Trophoblast cell (in vitro differentiated cells and primary cell): ENCODE data around the gene ULBP1.
"Not testable (repeated sequence)": the region's sequence is repeated elsewhere in the genome, so short reads cannot be mapped to it uniquely, and the experiment has no call there.

Experiments used
- DNase-seq, 2 donors: peaks; one replicate each; pipeline ENCODE4 v3.0.0-alpha.2; 2016
- H2AFZ ChIP-seq: 2 replicates; pipeline ENCODE4 v1.6.1; 2013; ENCODE audit warnings: low read length, moderate library complexity, mild to moderate bottlenecking; ENCODE audit not compliant: insufficient read depth, poor library complexity
- H2AK5ac ChIP-seq: 2 replicates; pipeline ENCODE4 v1.6.1; 2013; ENCODE audit warnings: mild to moderate bottlenecking, low read length
- H2BK120ac ChIP-seq: 2 replicates; pipeline ENCODE4 v1.6.1; 2013; ENCODE audit warnings: low read length, mild to moderate bottlenecking, moderate library complexity; ENCODE audit not compliant: insufficient read depth, poor library complexity
- H2BK12ac ChIP-seq: 2 replicates; pipeline ENCODE4 v1.6.1; 2013; ENCODE audit warnings: mild to moderate bottlenecking, low read length, moderate library complexity
- H2BK5ac ChIP-seq: 2 replicates; pipeline ENCODE4 v1.6.1; 2013; ENCODE audit warnings: low read length, low read depth, moderate library complexity, mild to moderate bottlenecking; ENCODE audit not compliant: poor library complexity
- H3K14ac ChIP-seq: 2 replicates; pipeline ENCODE4 v1.6.1; 2013; ENCODE audit warnings: mild to moderate bottlenecking, low read length
- H3K18ac ChIP-seq: 2 replicates; pipeline ENCODE4 v1.6.1; 2013; ENCODE audit warnings: mild to moderate bottlenecking, low read length
- H3K23ac ChIP-seq: 2 replicates; pipeline ENCODE4 v1.6.1; 2013; ENCODE audit warnings: low read length
- H3K27ac ChIP-seq: 2 replicates; pipeline ENCODE4 v1.5.1; 2013; ENCODE audit warnings: low read depth, mild to moderate bottlenecking, inconsistent platforms, low read length, moderate library complexity
- H3K27me3 ChIP-seq: 2 replicates; pipeline ENCODE4 v1.6.1; 2013; ENCODE audit warnings: inconsistent platforms, mild to moderate bottlenecking, low read length, moderate library complexity; ENCODE audit not compliant: insufficient read depth
- H3K36me3 ChIP-seq, 2 experiments: 1 replicate in 1 of 2; 2 replicates in 1 of 2; pipeline ENCODE4 v1.6.1; 2013; ENCODE audit warnings: low read length in 2 of 2, mild to moderate bottlenecking in 2 of 2, moderate library complexity in 1 of 2; ENCODE audit not compliant: insufficient read depth in 2 of 2, control insufficient read depth in 1 of 2
- H3K4ac ChIP-seq: 2 replicates; pipeline ENCODE4 v1.6.1; 2013; ENCODE audit warnings: low read depth, mild to moderate bottlenecking, low read length, moderate library complexity
- H3K4me1 ChIP-seq, 2 experiments: 1 replicate in 1 of 2; 2 replicates in 1 of 2; pipeline ENCODE4 v1.6.1; 2013; ENCODE audit warnings: low read length in 2 of 2, mild to moderate bottlenecking in 2 of 2, moderate library complexity in 1 of 2; ENCODE audit not compliant: insufficient read depth in 2 of 2, control insufficient read depth in 1 of 2
- H3K4me2 ChIP-seq: 2 replicates; pipeline ENCODE4 v1.6.1; 2013; ENCODE audit warnings: inconsistent platforms, mild to moderate bottlenecking, low read length, moderate library complexity
- H3K4me3 ChIP-seq: 2 replicates; pipeline ENCODE4 v1.5.1; 2013; ENCODE audit warnings: mild to moderate bottlenecking, low read depth, low read length, inconsistent platforms
- H3K79me1 ChIP-seq: one replicate; pipeline ENCODE4 v1.6.1; 2013; ENCODE audit warnings: low read length
- H3K79me2 ChIP-seq: 2 replicates; pipeline ENCODE4 v1.6.1; 2013; ENCODE audit warnings: low read length, mild to moderate bottlenecking; ENCODE audit not compliant: control insufficient read depth, insufficient read depth, poor library complexity
- H3K9ac ChIP-seq: 2 replicates; pipeline ENCODE4 v1.6.1; 2013; ENCODE audit warnings: mild to moderate bottlenecking, low read length
- H3K9me3 ChIP-seq: 2 replicates; pipeline ENCODE4 v1.6.1; 2013; ENCODE audit warnings: low read depth, mild to moderate bottlenecking, control low read depth, inconsistent platforms, low read length; ENCODE audit not compliant: insufficient read depth
- H4K12ac ChIP-seq: 2 replicates; pipeline ENCODE4 v1.6.1; 2013; ENCODE audit warnings: low read depth, mild to moderate bottlenecking, low read length, moderate library complexity
- H4K8ac ChIP-seq: 2 replicates; pipeline ENCODE4 v1.6.1; 2013; ENCODE audit warnings: low read depth, mild to moderate bottlenecking, low read length, moderate library complexity
- H4K91ac ChIP-seq: one replicate; pipeline ENCODE4 v1.6.1; 2013; ENCODE audit warnings: low read depth, mild to moderate bottlenecking, low read length, moderate library complexity
- WGBS: extraction: QIAGEN DNeasy Blood & Tissue Kit; methylation state at CpG from one replicate; pipeline ENCODE4 v1.1.7; 2013; ENCODE audit warnings: missing lambda C conversion rate; ENCODE audit not compliant: insufficient read length, insufficient coverage; ENCODE audit errors: extremely low coverage; 5-methylcytosine and 5-hydroxymethylcytosine counted together

Gene ULBP1

DNA sequence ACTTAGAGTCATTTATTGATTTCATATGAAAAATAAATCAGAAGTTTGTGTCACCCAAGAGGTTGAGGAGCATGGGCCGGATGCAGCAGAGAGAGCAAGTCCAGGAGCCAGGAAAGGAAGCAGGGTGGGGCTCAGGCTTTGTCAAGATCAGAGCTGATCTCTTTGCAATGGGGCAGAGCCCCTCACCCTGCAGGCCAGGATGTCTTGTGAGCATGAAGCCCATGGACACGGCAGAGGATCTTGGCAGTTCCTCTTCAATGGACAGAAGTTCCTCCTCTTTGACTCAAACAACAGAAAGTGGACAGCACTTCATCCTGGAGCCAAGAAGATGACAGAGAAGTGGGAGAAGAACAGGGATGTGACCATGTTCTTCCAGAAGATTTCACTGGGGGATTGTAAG, 5.2 kb downstream of the ULBP1 start:
- not testable (repeated sequence) for H3K9ac ChIP-seq, H3K4me3 ChIP-seq, H2BK5ac ChIP-seq, H3K9me3 ChIP-seq, H3K4me2 ChIP-seq, H2AFZ ChIP-seq, H3K4ac ChIP-seq, H4K12ac ChIP-seq, H2BK120ac ChIP-seq, H3K79me2 ChIP-seq, H3K79me1 ChIP-seq, H2BK12ac ChIP-seq, H3K27ac ChIP-seq, H4K91ac ChIP-seq, H4K8ac ChIP-seq, H3K36me3 ChIP-seq, DNase-seq, H3K14ac ChIP-seq, H3K18ac ChIP-seq, H2AK5ac ChIP-seq, H3K23ac ChIP-seq
- no CpG with 5 or more reads among the region's 2 CpGs for WGBS
- Histone ChIP-seq H3K27me3 (peaks cover 32% of the 10 kb centered on the region), H3K4me1 (peaks cover 7 to 12% of the 10 kb centered on the region in 2 experiments)

DNA sequence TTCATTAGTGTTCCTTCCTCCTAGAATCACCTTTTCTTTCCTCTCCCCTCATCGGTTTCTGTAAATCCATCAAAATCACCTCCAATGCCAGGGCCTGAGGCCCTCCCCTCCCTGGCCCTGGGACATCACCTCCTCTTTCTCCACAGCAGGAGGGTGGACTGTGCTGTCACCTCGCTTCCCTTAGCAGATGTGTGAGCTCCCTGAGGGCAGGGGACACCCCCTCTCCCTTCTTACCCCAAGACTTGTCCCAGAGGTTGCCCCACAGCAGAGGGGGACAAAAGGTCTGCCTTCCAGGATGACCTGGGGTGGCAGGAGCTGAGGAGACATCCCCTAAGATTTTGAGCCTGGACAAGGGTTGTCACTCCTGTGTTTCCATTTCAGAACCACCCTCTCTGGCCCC, 5.9 kb downstream of the ULBP1 start:
- Histone ChIP-seq H2AK5ac (no peak overlapping the region), H3K36me3 (no peaks in the 10 kb centered on the region), H2BK5ac (no peak overlapping the region), H3K27ac (no peak overlapping the region), H3K4me3 (no peak overlapping the region), H3K4me1 (peaks cover 3 to 5% of the 10 kb centered on the region in 2 experiments), H3K23ac (no peak overlapping the region), H4K91ac (no peak overlapping the region), H3K4ac (no peak overlapping the region), H3K4me2 (no peak overlapping the region), H4K8ac (no peak overlapping the region), H2BK120ac (no peak overlapping the region), H3K14ac (no peak overlapping the region), H4K12ac (no peak overlapping the region), H3K79me2 (no peaks in the 10 kb centered on the region), H3K18ac (no peak overlapping the region), H2BK12ac (no peak overlapping the region), H2AFZ (no peak overlapping the region), H3K27me3 (peaks cover 25% of the 10 kb centered on the region), H3K79me1 (no peaks in the 10 kb centered on the region), H3K9me3 (peaks cover 8% of the 10 kb centered on the region), H3K9ac (no peak overlapping the region)
- DNase-seq: no peak
- whole genome bisulfite sequencing: no CpG with 5 or more reads among the region's 2 CpGs

DNA sequence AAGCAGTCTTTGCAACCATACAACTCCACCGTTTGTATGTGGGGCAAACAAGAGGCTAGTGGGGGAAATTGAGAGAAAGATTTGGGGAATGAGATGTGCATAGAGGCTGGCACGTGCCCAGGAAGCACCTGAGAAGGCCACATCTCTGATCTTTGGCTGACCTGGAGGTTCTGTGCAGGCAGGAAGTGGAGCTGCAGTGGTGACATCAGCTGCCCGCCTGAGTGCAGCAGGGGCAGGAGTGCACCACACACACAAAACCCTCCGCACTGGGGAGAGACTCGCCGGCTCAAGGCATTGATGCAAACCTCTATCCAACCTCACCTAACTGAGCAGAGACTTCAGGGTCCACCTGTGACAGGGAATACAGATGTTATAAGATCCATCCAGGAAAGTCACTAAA, 10.7 kb downstream of the ULBP1 start:
- not testable (repeated sequence) for H3K9me3 ChIP-seq, H3K36me3 ChIP-seq, H3K4me2 ChIP-seq, DNase-seq, H2BK120ac ChIP-seq, H3K4me1 ChIP-seq, H3K4ac ChIP-seq, H4K91ac ChIP-seq, H3K9ac ChIP-seq, H3K14ac ChIP-seq, H3K18ac ChIP-seq, H3K79me1 ChIP-seq, H2AK5ac ChIP-seq, H2AFZ ChIP-seq, H3K27me3 ChIP-seq, H3K23ac ChIP-seq, H4K8ac ChIP-seq, H2BK5ac ChIP-seq, H4K12ac ChIP-seq, H3K79me2 ChIP-seq, H3K27ac ChIP-seq, H3K4me3 ChIP-seq, H2BK12ac ChIP-seq
- WGBS: no CpG with 5 or more reads among the region's 6 CpGs

DNA sequence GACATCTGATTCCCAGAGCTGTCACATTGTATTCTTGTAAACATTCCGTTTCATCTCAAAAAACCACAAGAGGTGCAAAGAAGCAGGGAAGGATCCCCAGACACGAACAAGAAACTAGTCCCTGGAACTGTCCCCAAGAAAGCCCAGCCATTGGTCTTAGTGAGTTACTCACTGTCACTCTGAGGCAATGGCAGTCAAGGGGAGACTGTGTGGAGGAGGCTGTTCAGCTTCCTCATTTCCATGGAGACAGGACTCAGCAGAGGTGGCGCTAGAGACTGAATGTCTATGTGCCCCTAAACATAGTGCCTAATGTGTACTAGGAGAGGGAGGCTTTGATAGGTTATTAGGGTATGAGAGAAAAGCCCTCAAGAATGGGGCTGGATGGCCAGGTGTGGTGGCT, 11.1 kb downstream of the ULBP1 start:
- no peaks in the 10 kb centered on the region for H3K79me2 ChIP-seq
- no peak overlapping the region for H4K8ac ChIP-seq
- no peak overlapping the region for H2AFZ ChIP-seq
- H4K91ac ChIP-seq: no peak overlapping the region
- H2AK5ac ChIP-seq: no peak overlapping the region
- H3K9me3 ChIP-seq: no peaks in the 10 kb centered on the region
- H3K4ac ChIP-seq: no peak overlapping the region
- peaks cover 5% of the 10 kb centered on the region for H3K27me3 ChIP-seq
- H3K9ac ChIP-seq: no peak overlapping the region
- H3K4me2 ChIP-seq: no peak overlapping the region
- H4K12ac ChIP-seq: no peak overlapping the region
- no peak for DNase-seq
- H3K36me3 ChIP-seq: no peaks in the 10 kb centered on the region
- no peak overlapping the region for H3K4me3 ChIP-seq
- H3K23ac ChIP-seq: no peak overlapping the region
- no peak overlapping the region for H2BK12ac ChIP-seq
- no peaks in the 10 kb centered on the region for H3K4me1 ChIP-seq
- no peak overlapping the region for H2BK5ac ChIP-seq
- H3K27ac ChIP-seq: no peak overlapping the region
- no peaks in the 10 kb centered on the region for H3K79me1 ChIP-seq
- H3K18ac ChIP-seq: no peak overlapping the region
- no peak overlapping the region for H3K14ac ChIP-seq
- no CpG with 5 or more reads among the region's 3 CpGs for WGBS
- H2BK120ac ChIP-seq: no peak overlapping the region
